HUES48 (cell line): ENCODE results near the gene SPRTN.

Experiments used
- H3K27ac ChIP-seq: one replicate; pipeline ENCODE4 v1.7.0; 2013; ENCODE audit warnings: low read depth, low read length, inconsistent platforms
- H3K27me3 ChIP-seq: 2 replicates; pipeline ENCODE4 v1.6.1; 2013; ENCODE audit warnings: mild to moderate bottlenecking, low read length; ENCODE audit not compliant: control insufficient read depth, insufficient read depth
- H3K36me3 ChIP-seq: 2 replicates; pipeline ENCODE4 v1.6.1; 2013; ENCODE audit warnings: low read length; ENCODE audit not compliant: control insufficient read depth, insufficient read depth
- H3K4me1 ChIP-seq: 2 replicates; pipeline ENCODE4 v1.6.1; 2013; ENCODE audit warnings: mild to moderate bottlenecking, low read length; ENCODE audit not compliant: control insufficient read depth, insufficient read depth
- H3K4me3 ChIP-seq: 2 replicates; pipeline ENCODE4 v1.5.1; 2013; ENCODE audit warnings: mild to moderate bottlenecking, low read depth, low read length
- H3K9ac ChIP-seq: 2 replicates; pipeline ENCODE4 v1.6.1; 2013; ENCODE audit warnings: mild to moderate bottlenecking, low read depth, low read length, moderate library complexity
- H3K9me3 ChIP-seq: 2 replicates; pipeline ENCODE4 v1.6.1; 2013; ENCODE audit warnings: low read length; ENCODE audit not compliant: control insufficient read depth, insufficient read depth

The SPRTN gene

DNA sequence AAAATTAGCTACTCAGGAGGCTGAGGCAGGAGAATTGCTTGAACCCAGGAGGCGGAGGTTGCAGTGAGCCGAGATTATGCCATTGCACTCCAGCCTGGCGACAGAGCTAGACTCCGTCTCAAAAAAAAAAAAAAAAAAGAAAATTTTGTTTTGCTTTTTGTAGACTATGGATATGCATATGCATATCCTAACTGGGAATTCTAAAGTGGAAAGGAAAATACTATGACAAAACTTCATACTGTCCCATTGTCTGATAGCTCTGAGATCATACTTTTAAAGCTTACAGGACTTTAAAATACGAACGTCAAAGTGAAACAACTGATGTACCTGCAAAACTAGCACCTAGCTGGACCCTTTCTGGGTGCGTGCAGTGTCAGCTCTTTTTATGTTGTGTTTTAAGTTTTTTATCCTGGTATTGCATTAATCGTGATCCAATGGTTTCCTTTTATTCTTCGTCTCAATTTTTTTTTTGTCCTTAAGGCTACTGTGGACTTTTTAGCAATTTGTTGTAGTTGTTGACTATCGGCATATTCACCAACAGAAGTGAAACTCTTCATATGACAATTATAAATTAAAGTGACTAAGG is 19.2 kb downstream of the SPRTN start:
- peaks cover 13% of the 10 kb centered on the region for H3K36me3 ChIP-seq
- no peaks in the 10 kb centered on the region for H3K4me1 ChIP-seq
- no peaks in the 10 kb centered on the region for H3K27me3 ChIP-seq
- no peaks in the 10 kb centered on the region for H3K9me3 ChIP-seq
- H3K27ac ChIP-seq = no peak overlapping the region
- H3K4me3 ChIP-seq = no peak overlapping the region
- H3K9ac ChIP-seq = no peak overlapping the region

DNA sequence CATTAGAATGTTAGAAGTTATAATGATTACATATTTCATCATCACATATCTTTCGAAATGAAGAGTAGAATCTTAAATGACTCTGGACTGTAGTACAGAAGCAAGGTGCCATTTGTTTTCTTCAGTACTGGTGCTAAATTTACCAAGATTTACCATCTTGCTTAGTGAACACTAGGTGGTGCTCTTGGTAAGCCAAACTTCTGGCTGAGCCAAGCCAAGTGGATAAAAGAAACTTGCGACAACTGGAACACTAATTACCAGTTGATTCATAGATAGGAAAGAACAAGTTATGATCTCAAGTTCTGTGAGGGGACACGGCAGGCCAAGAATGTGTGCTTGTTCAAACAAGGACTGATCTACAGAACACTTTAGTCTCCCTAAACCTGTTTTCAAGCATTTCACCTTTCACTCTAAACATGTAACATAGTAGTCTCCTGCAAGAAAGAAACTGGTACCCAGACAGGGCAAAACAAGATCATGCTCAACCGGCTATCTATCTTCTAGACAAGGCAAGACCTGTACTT is 19.8 kb downstream of the SPRTN start:
- Histone ChIP-seq H3K9me3 (no peaks in the 10 kb centered on the region), H3K27me3 (no peaks in the 10 kb centered on the region), H3K4me1 (no peaks in the 10 kb centered on the region), H3K4me3 (no peak overlapping the region), H3K36me3 (peaks cover 7% of the 10 kb centered on the region), H3K27ac (no peak overlapping the region), H3K9ac (no peak overlapping the region)

DNA sequence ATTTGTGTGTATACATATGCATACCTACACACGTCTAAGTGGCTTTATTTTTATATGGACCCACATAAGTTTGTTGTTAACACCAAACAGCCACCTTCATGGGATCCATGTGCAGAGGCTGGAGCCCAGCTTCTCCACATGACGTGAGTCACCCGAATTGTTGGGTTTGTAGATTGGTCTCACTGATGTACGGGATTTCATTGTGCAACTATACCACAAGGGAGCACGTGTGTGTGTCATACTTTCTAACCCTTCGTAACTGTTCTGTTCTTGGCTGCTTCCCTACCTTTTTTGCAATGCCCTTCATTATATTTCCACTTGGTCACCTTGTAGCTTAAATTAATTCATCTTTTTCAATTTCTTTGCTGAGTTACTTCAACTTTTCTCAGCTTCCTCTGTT is 21.0 kb downstream of the SPRTN start:
- Histone ChIP-seq H3K9ac (no peak overlapping the region), H3K36me3 (no peaks in the 10 kb centered on the region), H3K27ac (no peak overlapping the region), H3K4me1 (no peaks in the 10 kb centered on the region), H3K9me3 (no peaks in the 10 kb centered on the region), H3K27me3 (no peaks in the 10 kb centered on the region), H3K4me3 (no peak overlapping the region)

DNA sequence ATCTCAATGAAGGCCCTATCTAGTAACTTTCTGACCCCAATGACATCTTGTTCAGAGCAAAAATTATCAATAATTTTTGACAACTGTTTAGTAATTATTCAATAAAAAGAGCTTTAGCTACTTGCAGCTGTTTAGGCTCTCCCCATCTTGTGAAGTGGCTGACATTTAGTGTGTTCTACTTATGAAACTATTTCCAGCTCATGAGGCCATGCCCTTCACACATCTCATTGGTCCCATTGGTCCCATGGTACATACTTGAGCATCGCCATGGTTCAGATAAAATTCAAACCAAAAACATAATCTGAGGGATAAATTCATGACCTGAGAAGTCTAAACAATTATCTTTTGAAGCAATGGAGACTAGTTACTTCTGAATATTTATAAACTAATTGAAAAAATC is 24.2 kb downstream of the SPRTN start:
- Histone ChIP-seq H3K27ac (no peak overlapping the region), H3K9ac (no peak overlapping the region), H3K27me3 (no peaks in the 10 kb centered on the region), H3K36me3 (no peaks in the 10 kb centered on the region), H3K9me3 (no peaks in the 10 kb centered on the region), H3K4me3 (no peak overlapping the region), H3K4me1 (no peaks in the 10 kb centered on the region)

DNA sequence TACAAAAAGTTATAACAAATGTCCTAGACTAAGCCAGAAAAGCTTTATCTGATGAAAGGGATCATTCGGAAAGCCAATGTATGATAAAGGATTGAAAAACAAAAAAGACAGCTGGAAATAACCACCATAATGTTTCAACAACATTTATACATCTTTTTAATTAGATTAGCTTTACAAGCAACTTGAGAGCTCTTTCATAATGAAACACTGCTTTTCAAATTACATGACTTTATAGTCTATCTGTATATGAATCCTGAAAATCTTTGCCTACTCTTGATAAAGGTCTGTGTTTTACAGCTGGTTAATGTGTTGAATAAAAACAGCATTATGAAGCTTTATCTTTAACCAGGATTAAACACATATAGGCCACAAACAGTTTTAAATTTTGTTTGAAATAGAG is 25.5 kb downstream of the SPRTN start:
- Histone ChIP-seq H3K4me1 (no peaks in the 10 kb centered on the region), H3K27me3 (no peaks in the 10 kb centered on the region), H3K9ac (no peak overlapping the region), H3K4me3 (no peak overlapping the region), H3K36me3 (no peaks in the 10 kb centered on the region), H3K27ac (no peak overlapping the region), H3K9me3 (no peaks in the 10 kb centered on the region)

DNA sequence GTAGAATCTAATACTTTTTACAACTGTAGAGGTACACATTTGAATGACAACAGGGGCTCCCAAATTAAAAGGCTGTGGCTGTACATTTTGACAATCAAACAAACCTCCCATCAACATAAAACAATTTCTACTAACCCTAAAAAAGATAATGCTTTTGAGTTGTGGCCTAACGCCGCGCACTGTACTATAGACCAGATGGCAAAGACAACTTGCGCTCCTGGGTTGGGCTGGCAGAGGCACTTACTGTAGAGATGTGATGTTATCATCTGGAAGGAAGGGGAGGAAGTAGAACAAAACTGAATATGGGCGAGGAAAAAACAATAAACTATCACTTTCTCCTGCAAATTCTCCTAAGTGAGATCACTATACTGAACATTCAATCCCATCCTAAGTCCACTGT is 26.1 kb downstream of the SPRTN start:
- Histone ChIP-seq H3K9me3 (no peaks in the 10 kb centered on the region), H3K9ac (no peak overlapping the region), H3K27me3 (no peaks in the 10 kb centered on the region), H3K27ac (no peak overlapping the region), H3K4me3 (no peak overlapping the region), H3K36me3 (no peaks in the 10 kb centered on the region), H3K4me1 (no peaks in the 10 kb centered on the region)

DNA sequence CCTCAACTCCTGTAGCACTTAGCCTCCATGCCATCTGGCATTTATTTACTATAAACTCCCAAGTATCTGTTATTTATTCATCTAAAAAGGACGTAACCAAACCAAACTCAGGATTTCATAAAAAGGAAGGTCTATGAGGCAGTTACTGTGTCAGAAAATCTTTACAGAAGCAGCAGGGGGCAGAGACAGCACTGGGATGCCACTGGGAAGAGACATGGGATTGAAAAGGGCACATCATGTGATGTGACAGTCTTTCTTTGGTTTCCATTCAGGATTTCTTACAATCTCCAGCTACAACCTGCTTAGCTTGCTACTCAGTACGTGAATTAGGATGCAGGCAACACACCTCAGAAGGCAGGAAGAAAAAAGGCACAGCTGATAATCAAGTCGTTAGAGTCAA is 31.2 kb downstream of the SPRTN start:
- H3K4me1 ChIP-seq = no peaks in the 10 kb centered on the region
- no peaks in the 10 kb centered on the region for H3K27me3 ChIP-seq
- H3K9ac ChIP-seq = no peak overlapping the region
- no peaks in the 10 kb centered on the region for H3K36me3 ChIP-seq
- no peaks in the 10 kb centered on the region for H3K9me3 ChIP-seq
- H3K27ac ChIP-seq = no peak overlapping the region
- H3K4me3 ChIP-seq = no peak overlapping the region

DNA sequence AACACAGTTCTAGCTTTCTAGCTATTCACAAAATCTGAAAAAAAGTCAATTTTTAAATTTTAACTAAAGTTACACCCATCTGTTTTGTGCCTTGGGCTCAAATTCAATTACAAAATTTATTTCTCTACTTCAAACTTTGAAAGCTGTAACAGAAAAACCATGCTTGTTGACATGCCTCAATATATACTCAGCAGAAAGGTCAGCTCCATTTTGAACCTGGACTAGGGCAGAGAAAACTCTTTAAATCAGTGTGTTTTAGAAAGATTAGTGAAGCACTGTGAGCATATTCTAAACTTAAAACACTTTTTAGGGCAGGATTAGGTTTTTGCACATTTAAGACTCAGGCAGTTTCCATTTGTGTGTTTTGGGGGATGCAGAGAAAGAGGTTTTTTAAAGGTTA is 34.4 kb downstream of the SPRTN start:
- peaks cover 7% of the 10 kb centered on the region for H3K4me1 ChIP-seq
- no peak overlapping the region for H3K4me3 ChIP-seq
- H3K27me3 ChIP-seq = no peaks in the 10 kb centered on the region
- no peaks in the 10 kb centered on the region for H3K36me3 ChIP-seq
- no peaks in the 10 kb centered on the region for H3K9me3 ChIP-seq
- no peak overlapping the region for H3K9ac ChIP-seq
- H3K27ac ChIP-seq = no peak overlapping the region

DNA sequence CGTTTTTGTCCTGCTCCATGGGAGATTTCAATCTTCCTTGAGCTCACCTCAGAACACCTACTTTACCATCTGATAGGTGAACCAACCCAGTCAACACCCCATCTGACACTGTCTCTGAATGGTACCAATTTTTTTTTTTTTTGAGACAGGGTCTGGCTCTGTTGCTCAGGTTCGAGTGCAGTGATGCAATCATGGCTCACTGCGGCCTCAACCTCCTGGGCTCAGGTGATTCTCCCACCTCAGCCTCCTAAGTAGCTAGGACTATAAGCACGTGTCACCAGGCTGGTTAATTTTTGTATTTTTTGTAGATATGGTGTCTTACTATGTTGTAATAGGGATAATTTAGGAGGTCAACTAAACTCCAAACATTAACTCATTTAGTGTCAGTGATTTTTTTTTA is 36.3 kb downstream of the SPRTN start:
- Histone ChIP-seq H3K4me1 (peaks cover 8% of the 10 kb centered on the region), H3K4me3 (no peak overlapping the region), H3K27me3 (no peaks in the 10 kb centered on the region)

DNA sequence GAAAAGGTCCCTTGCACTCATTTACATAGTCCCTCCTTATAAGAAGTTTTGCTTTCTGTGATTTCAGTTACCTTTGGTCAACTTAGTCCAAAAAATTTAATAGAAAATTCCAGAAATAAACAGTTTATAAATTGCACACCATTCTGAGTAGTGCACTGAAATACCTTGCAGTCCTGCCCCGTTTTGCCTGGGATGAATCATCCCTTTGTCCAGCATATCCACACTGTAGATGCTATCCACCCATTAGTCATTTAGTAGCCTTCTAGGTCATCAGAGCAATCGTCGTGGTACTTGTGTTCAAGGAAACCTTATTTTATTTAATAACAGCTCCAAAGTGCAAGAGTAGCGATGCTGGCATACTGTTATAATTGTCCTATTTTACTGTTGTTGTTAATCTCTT is 38.0 kb downstream of the SPRTN start:
- H3K9ac ChIP-seq = no peak overlapping the region
- H3K27ac ChIP-seq = no peak overlapping the region
- no peak overlapping the region for H3K4me3 ChIP-seq
- no peaks in the 10 kb centered on the region for H3K36me3 ChIP-seq
- H3K4me1 ChIP-seq = peaks cover 8% of the 10 kb centered on the region
- H3K9me3 ChIP-seq = no peaks in the 10 kb centered on the region
- H3K27me3 ChIP-seq = no peaks in the 10 kb centered on the region

More for the DNA sequence above, 36.3 kb downstream of the SPRTN start:
- Histone ChIP-seq H3K36me3 (no peaks in the 10 kb centered on the region), H3K27ac (no peak overlapping the region), H3K9ac (no peak overlapping the region), H3K9me3 (no peaks in the 10 kb centered on the region)

DNA sequence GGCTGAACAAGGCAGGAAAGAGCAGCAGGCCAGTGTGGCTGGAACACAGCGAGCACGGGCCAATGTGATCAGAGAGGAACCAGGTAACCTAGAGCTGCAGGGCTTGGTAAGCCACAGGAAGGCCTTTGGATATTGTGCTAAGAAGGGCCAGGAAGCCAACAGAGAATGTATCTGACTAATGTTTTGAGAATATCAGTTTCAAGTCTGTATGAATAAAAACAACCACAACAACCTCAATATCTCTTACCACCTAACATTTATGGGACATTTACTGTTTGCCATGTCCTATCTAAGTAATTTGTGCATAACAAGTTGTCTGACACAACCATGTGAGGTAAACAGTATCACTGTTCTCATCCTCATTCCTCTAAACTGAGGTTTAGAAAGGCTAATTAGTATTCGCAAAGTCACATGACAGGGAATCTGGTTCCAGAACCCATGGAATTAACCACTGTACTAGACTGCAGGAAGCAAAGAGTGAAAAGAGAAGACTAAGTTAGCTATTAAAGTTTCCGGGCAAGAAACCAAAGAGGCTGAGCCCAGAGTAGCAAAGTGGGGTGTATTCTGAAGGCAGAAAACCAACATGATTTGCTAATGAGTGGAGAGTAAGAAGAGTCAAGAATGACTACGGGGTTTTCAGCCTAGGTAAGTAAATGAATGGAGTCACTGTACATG is 38.9 kb downstream of the SPRTN start:
- Histone ChIP-seq H3K9ac (no peak overlapping the region), H3K27me3 (no peaks in the 10 kb centered on the region), H3K9me3 (no peaks in the 10 kb centered on the region), H3K4me3 (no peak overlapping the region), H3K4me1 (peaks cover 8% of the 10 kb centered on the region), H3K36me3 (no peaks in the 10 kb centered on the region), H3K27ac (no peak overlapping the region)
